Smooth muscle cell (in vitro differentiated cells): ENCODE results near the gene POLD1. TPM values are rescaled to one million over a fixed set of nuclear protein-coding genes. Genes with fewer than 3 reads are reported as not detected.
"Not testable (repeated sequence)": the region's sequence is repeated elsewhere in the genome, so short reads cannot be mapped to it uniquely, and the experiment has no call there.

Source experiments
- DNase-seq: peaks from one replicate; lab custom pipeline; 2025; ENCODE audit not compliant: unreplicated experiment; lab: John Stamatoyannopoulos, UW
- H2AFZ ChIP-seq: fragments of 200-600 bp; sonication (generic); 2 replicates; pipeline ENCODE4 v1.6.0; 2016; ENCODE audit warnings: antibody characterized with exemption, low read depth, mild to moderate bottlenecking
- H3F3A ChIP-seq: fragments of 200-600 bp; sonication (generic); 2 replicates; pipeline ENCODE4 v1.6.0; 2017; ENCODE audit warnings: antibody characterized with exemption, low read depth
- H3K27ac ChIP-seq: fragments of 200-600 bp; sonication (generic); 2 replicates; pipeline ENCODE4 v1.5.1; 2016; ENCODE audit warnings: low read depth, mild to moderate bottlenecking
- H3K27me3 ChIP-seq: fragments of 200-600 bp; sonication (generic); 2 replicates; pipeline ENCODE4 v1.6.1; 2016; ENCODE audit warnings: low read depth, mild to moderate bottlenecking
- H3K36me3 ChIP-seq: fragments of 200-600 bp; sonication (generic); 2 replicates; pipeline ENCODE4 v1.5.1; 2016; ENCODE audit warnings: low read depth
- H3K4me1 ChIP-seq: fragments of 200-600 bp; sonication (generic); 2 replicates; pipeline ENCODE4 v1.5.1; 2016; ENCODE audit warnings: low read depth
- H3K4me2 ChIP-seq: fragments of 200-600 bp; sonication (generic); 2 replicates; pipeline ENCODE4 v1.6.0; 2016; ENCODE audit warnings: mild to moderate bottlenecking
- H3K4me3 ChIP-seq: fragments of 200-600 bp; sonication (generic); 2 replicates; pipeline ENCODE4 v1.5.1; 2016; ENCODE audit warnings: mild to moderate bottlenecking
- H3K79me2 ChIP-seq: fragments of 200-600 bp; sonication (generic); 2 replicates; pipeline ENCODE4 v1.6.0; 2016; ENCODE audit warnings: low read depth, mild to moderate bottlenecking
- H3K9ac ChIP-seq: fragments of 200-600 bp; sonication (generic); 2 replicates; pipeline ENCODE4 v1.6.0; 2016; ENCODE audit warnings: low read depth
- H3K9me3 ChIP-seq: fragments of 200-600 bp; sonication (generic); replicated peaks from 2 replicates; pipeline ENCODE4 v1.5.1; 2016; ENCODE audit warnings: low read depth
- H4K20me1 ChIP-seq: fragments of 200-600 bp; sonication (generic); 2 replicates; pipeline ENCODE4 v1.6.0; 2016; ENCODE audit warnings: low read depth
- WGBS: methylation state at CpG from one replicate; pipeline ENCODE4 v1.1.7; 2016; ENCODE audit warnings: low lambda C conversion rate; 5-methylcytosine and 5-hydroxymethylcytosine counted together
- polyA plus RNA-seq: library from polyadenylated mRNA; unstranded; fragments of >200 nt; fragmentation: Nextera tagmentation; extraction: Ambion mirVana; gene quantifications from 2 replicates; pipeline ENCODE4 v1.2.1, GENCODE V29; 2016
- total RNA-seq: library from RNA; depleted of rRNA; stranded (reverse); fragments of >200 nt; gene quantifications from 2 replicates; pipeline ENCODE4 v1.2.3, GENCODE V29; 2014
- TF ChIP-seq, protein P1 (sequence below): fragments of 200-600 bp; sonication (generic); IDR thresholded peaks from 2 replicates; pipeline ENCODE4 v1.5.1; 2017; ENCODE audit warnings: borderline replicate concordance, mild to moderate bottlenecking, antibody characterized with exemption; ENCODE audit not compliant: insufficient read depth, poor library complexity, severe bottlenecking

POLD1 gene
- total and polyA plus RNA-seq, 2 experiments from 2014 or later = 14.9 to 37.6 TPM

DNA sequence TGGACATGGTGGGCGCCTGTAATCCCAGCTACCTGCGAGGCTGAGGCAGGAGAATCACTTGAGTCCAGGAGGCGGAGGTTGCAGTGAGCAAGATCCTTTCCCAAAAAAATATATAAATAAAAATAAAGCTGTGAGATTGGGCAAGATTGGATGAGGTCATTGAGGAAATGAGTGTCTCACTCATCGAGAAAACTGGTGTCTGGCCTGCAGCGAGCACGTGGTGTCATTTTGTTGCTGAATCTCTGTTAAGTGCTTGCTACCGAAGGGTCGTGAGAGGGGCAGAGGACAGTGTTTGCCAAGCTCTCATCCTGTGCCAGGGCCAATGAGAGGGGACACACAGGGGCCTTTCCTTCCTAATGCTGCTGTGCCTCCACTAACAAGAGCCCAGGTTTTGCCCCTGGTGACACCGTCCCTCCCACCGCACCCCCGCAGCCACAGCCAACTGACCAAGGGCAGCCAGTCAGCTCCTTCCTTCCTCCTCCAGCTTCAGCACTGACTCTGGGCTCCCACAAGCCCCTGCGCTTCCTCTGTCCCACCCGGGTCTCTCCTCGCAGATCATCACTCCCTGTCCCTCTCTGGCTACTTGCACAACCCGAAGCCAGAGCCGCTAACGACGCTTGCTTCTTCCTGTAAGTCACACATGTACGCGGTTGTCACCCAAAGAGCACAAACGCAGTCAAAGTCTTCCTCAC, 3.2 kb downstream of the POLD1 start:
- TF ChIP-seq, protein P1, sequence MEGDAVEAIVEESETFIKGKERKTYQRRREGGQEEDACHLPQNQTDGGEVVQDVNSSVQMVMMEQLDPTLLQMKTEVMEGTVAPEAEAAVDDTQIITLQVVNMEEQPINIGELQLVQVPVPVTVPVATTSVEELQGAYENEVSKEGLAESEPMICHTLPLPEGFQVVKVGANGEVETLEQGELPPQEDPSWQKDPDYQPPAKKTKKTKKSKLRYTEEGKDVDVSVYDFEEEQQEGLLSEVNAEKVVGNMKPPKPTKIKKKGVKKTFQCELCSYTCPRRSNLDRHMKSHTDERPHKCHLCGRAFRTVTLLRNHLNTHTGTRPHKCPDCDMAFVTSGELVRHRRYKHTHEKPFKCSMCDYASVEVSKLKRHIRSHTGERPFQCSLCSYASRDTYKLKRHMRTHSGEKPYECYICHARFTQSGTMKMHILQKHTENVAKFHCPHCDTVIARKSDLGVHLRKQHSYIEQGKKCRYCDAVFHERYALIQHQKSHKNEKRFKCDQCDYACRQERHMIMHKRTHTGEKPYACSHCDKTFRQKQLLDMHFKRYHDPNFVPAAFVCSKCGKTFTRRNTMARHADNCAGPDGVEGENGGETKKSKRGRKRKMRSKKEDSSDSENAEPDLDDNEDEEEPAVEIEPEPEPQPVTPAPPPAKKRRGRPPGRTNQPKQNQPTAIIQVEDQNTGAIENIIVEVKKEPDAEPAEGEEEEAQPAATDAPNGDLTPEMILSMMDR = no peak
- DNase-seq = no peak
- Histone ChIP-seq H2AFZ (no peak overlapping the region), H3K9me3 (no peaks in the 10 kb centered on the region), H3K9ac (no peak overlapping the region), H3K36me3 (no peaks in the 10 kb centered on the region), H3K79me2 (peaks cover 27% of the 10 kb centered on the region), H3F3A (peaks cover 5% of the 10 kb centered on the region), H4K20me1 (no peaks in the 10 kb centered on the region), H3K4me1 (no peaks in the 10 kb centered on the region), H3K27me3 (no peaks in the 10 kb centered on the region), H3K27ac (no peak overlapping the region), H3K4me3 (no peak overlapping the region), H3K4me2 (no peak overlapping the region)
- 93% methylated on average over 21 of the region's 21 CpGs for WGBS

DNA sequence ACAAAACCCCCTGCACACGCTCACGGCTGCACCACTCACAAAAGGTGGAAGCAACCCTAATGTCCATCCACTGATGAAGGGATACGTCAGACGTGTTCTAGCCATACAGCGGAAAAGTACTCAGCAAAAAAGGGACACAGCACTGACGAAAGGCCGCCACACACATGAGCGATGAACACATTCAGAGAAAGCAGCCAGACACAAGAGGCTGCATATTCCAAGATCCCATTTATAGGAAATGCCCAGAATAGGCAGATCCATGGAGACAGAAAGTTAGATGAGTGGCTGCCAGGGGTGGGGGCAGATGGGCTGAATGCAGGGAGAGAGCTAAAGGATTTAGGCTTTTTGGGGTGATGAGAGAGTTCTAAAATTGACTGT, 3.7 kb downstream of the POLD1 start:
- no peak for DNase-seq
- Histone ChIP-seq H3K9me3 (no peaks in the 10 kb centered on the region), H3K4me3 (no peak overlapping the region), H2AFZ (no peak overlapping the region), H3K4me1 (no peaks in the 10 kb centered on the region), H3K4me2 (no peak overlapping the region), H3K79me2 (peaks cover 31% of the 10 kb centered on the region), H3K9ac (no peak overlapping the region), H3F3A (peaks cover 5% of the 10 kb centered on the region), H4K20me1 (no peaks in the 10 kb centered on the region), H3K27me3 (no peaks in the 10 kb centered on the region), H3K36me3 (no peaks in the 10 kb centered on the region), H3K27ac (no peak overlapping the region)
- TF ChIP-seq, protein P1 = no peak
- WGBS = 98% methylated on average over 8 of the region's 8 CpGs

DNA sequence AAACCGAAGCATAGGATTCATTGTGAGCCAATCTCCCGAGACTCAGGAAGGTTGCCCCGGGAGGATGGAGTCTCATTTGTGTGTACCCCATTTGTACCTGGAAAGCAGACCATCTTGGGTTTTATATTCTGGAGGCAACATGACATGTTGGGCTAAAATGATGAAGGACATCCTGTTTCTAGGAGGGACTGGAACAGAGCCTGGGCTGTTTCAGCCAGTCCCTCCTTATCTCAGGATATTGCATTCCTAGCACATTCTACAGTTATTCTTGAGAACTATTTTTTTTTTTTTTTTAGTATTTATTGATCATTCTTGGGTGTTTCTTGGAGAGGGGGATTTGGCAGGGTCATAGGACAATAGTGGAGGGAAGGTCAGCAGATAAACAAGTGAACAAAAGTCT, 6.1 kb downstream of the POLD1 start:
- H3F3A ChIP-seq, H4K20me1 ChIP-seq, DNase-seq, H3K4me3 ChIP-seq, H3K4me2 ChIP-seq, H3K4me1 ChIP-seq, H3K36me3 ChIP-seq, H3K9me3 ChIP-seq, H2AFZ ChIP-seq, H3K9ac ChIP-seq, H3K27me3 ChIP-seq, H3K27ac ChIP-seq: not testable (repeated sequence)
- H3K79me2 ChIP-seq = peaks cover 39% of the 10 kb centered on the region
- 94% methylated on average over 3 of the region's 3 CpGs for WGBS

DNA sequence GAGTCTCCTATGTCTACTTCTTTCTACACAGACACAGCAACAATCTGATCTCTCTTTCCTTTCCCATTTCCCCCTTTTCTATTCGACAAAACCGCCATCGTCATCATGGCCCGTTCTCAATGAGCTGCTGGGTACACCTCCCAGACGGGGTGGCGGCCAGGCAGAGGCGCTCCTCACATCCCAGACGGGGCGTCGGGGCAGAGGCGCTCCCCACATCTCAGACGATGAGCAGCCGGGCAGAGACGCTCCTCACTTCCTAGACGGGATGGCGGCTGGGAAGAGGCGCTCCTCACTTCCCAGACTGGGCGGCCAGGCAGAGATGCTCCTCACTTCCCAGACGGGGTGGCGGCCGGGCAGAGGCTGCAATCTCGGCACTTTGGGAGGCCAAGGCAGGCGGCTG, 6.8 kb downstream of the POLD1 start:
- H4K20me1 ChIP-seq, H3K36me3 ChIP-seq, H3K27ac ChIP-seq, H3K4me3 ChIP-seq, H3K4me1 ChIP-seq, H3K4me2 ChIP-seq, H2AFZ ChIP-seq, DNase-seq, H3K9me3 ChIP-seq, H3F3A ChIP-seq, H3K9ac ChIP-seq, H3K27me3 ChIP-seq: not testable (repeated sequence)
- 98% methylated on average over 23 of the region's 23 CpGs for WGBS
- peaks cover 33% of the 10 kb centered on the region for H3K79me2 ChIP-seq

DNA sequence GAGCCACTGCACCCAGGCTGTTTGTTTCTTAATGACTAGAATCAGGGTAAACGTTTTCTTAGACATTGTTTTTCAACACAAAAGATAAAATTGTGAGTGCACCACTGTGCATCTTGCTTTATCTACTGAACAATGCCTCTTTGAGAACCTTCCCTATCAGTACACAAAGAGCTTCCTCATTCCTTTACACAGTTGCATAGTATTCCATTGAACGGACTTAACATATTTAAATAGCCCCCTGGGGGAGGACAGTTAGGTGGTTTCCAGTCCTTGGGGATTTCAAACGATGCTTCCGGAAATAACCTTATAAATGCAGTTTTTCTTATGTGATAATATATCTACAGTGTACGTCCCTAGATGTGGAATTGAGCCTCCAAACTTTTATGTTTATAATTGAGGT, 8.6 kb downstream of the POLD1 start:
- no peaks in the 10 kb centered on the region for H3K27me3 ChIP-seq
- no peaks in the 10 kb centered on the region for H4K20me1 ChIP-seq
- no peaks in the 10 kb centered on the region for H3K36me3 ChIP-seq
- H3K9ac ChIP-seq = no peak overlapping the region
- H3K9me3 ChIP-seq = no peaks in the 10 kb centered on the region
- H3K4me1 ChIP-seq = no peaks in the 10 kb centered on the region
- no peak overlapping the region for H3K4me3 ChIP-seq
- no peak for DNase-seq
- H3F3A ChIP-seq = no peaks in the 10 kb centered on the region
- TF ChIP-seq, protein P1 = no peak
- H3K79me2 ChIP-seq = peaks cover 25% of the 10 kb centered on the region
- WGBS = 98% methylated on average over 5 of the region's 5 CpGs
- H3K4me2 ChIP-seq = no peak overlapping the region
- no peak overlapping the region for H3K27ac ChIP-seq
- no peak overlapping the region for H2AFZ ChIP-seq
